ENCODE data around the gene WWTR1. TPM values are rescaled to one million over a fixed set of nuclear protein-coding genes. Genes with fewer than 3 reads are reported as not detected.

WWTR1 gene
- total RNA-seq, 2 experiments from 2014 or later, result 0.22 to 0.30 TPM

GRCh38 chr3:149615731-149616221, 42.0 kb downstream of the WWTR1 start:
- Histone ChIP-seq H3K36me3 (ENCODE audit: insufficient read depth, low read length) (no peaks in the 10 kb centered on the region), H3K9me3 (ENCODE audit: control insufficient read depth in 1 of 2, insufficient read depth in 1 of 2, low read length in 2 of 2) (no peaks in the 10 kb centered on the region), H3K4me3 (ENCODE audit: low read length) (no peak overlapping the region), H3K27ac (ENCODE audit: low read depth in 1 of 2, low read length in 2 of 2) (no peak overlapping the region), H3K27me3 (ENCODE audit: control insufficient read depth in 1 of 2, insufficient read depth in 2 of 2, low read length in 2 of 2) (no peaks in the 10 kb centered on the region), H3K4me1 (ENCODE audit: insufficient read depth, low read length) (no peaks in the 10 kb centered on the region)
- no peak for ATAC-seq (ENCODE audit: poor library complexity)
- ChIA-PET CTCF (no interaction called here), POLR2A (no interaction called here)
- no peak overlapping the region for H3K27ac Mint-ChIP-seq
- no peak for TF ChIP-seq CTCF (IDR thresholded peaks at IDR 0.05)
- intact Hi-C loops (cut with DNase I, micrococcal nuclease), result no loop called here
- peaks cover 8% of the 10 kb centered on the region for H3K27me3 Mint-ChIP-seq
- no peaks in the 10 kb centered on the region for H3K9me3 Mint-ChIP-seq
- H3K4me1 Mint-ChIP-seq (ENCODE audit: low read depth), result no peaks in the 10 kb centered on the region
- no peaks in the 10 kb centered on the region for H3K36me3 Mint-ChIP-seq (ENCODE audit: low read depth)
- H3K4me3 Mint-ChIP-seq, result no peak overlapping the region
- DNase-seq, result no peak

- no peak for ATAC-seq (ENCODE audit: poor library complexity)
- no peak overlapping the region for H3K4me3 ChIP-seq (ENCODE audit: low read length)
- TF ChIP-seq CTCF (IDR thresholded peaks at IDR 0.05), result no peak
- no peaks in the 10 kb centered on the region for H3K27me3 ChIP-seq (ENCODE audit: control insufficient read depth in 1 of 2, insufficient read depth in 2 of 2, low read length in 2 of 2)
- H3K9me3 Mint-ChIP-seq, result no peaks in the 10 kb centered on the region
- H3K36me3 Mint-ChIP-seq (ENCODE audit: low read depth), result no peaks in the 10 kb centered on the region
- no peak overlapping the region for H3K27ac Mint-ChIP-seq
- no peak for DNase-seq
- peaks cover 8% of the 10 kb centered on the region for H3K27me3 Mint-ChIP-seq
- POLR2A ChIA-PET, result no interaction called here
- no peaks in the 10 kb centered on the region for H3K9me3 ChIP-seq (ENCODE audit: control insufficient read depth in 1 of 2, insufficient read depth in 1 of 2, low read length in 2 of 2)
- no peak overlapping the region for H3K27ac ChIP-seq (ENCODE audit: low read depth in 1 of 2, low read length in 2 of 2)
- H3K4me1 Mint-ChIP-seq (ENCODE audit: low read depth), result no peaks in the 10 kb centered on the region
- intact Hi-C loops (cut with DNase I, micrococcal nuclease), result no loop called here
- H3K4me3 Mint-ChIP-seq, result no peak overlapping the region
- H3K36me3 ChIP-seq (ENCODE audit: insufficient read depth, low read length), result no peaks in the 10 kb centered on the region
- no peaks in the 10 kb centered on the region for H3K4me1 ChIP-seq (ENCODE audit: insufficient read depth, low read length)
- CTCF ChIA-PET, result no interaction called here
Measured at GRCh38 chr3:149613988-149614387, 43.8 kb downstream of the WWTR1 start.

- intact Hi-C loops (cut with DNase I, micrococcal nuclease), result no loop called here
- Mint-ChIP-seq H3K4me1 (ENCODE audit: low read depth) (no peaks in the 10 kb centered on the region), H3K27me3 (peaks cover 5% of the 10 kb centered on the region), H3K27ac (no peak overlapping the region), H3K36me3 (ENCODE audit: low read depth) (no peaks in the 10 kb centered on the region), H3K9me3 (no peaks in the 10 kb centered on the region), H3K4me3 (no peak overlapping the region)
- Histone ChIP-seq H3K27me3 (ENCODE audit: control insufficient read depth in 1 of 2, insufficient read depth in 2 of 2, low read length in 2 of 2) (no peaks in the 10 kb centered on the region), H3K9me3 (ENCODE audit: control insufficient read depth in 1 of 2, insufficient read depth in 1 of 2, low read length in 2 of 2) (no peaks in the 10 kb centered on the region), H3K4me1 (ENCODE audit: insufficient read depth, low read length) (no peaks in the 10 kb centered on the region), H3K36me3 (ENCODE audit: insufficient read depth, low read length) (no peaks in the 10 kb centered on the region), H3K4me3 (ENCODE audit: low read length) (no peak overlapping the region), H3K27ac (ENCODE audit: low read depth in 1 of 2, low read length in 2 of 2) (no peak overlapping the region)
- CTCF ChIA-PET, result no interaction called here
- TF ChIP-seq CTCF (IDR thresholded peaks at IDR 0.05), result no peak
- DNase-seq, result no peak
- ATAC-seq (ENCODE audit: poor library complexity), result no peak
- POLR2A ChIA-PET, result no interaction called here
Measured at GRCh38 chr3:149612456-149612855, 45.4 kb downstream of the WWTR1 start.

Data from CD4-positive, alpha-beta T cell (primary cell).